GDM1 (cell line): ENCODE results near the gene CACNA2D3.

ENCODE experiments used
- DNase-seq: peaks from one replicate; lab custom pipeline; 2025; lab: John Stamatoyannopoulos, UW

CACNA2D3 gene

GRCh38 chr3:54274607-54275006, 152.3 kb downstream of the CACNA2D3 start:
- no peak for DNase-seq

GRCh38 chr3:54279005-54279583, 156.7 kb downstream of the CACNA2D3 start:
- DNase-seq: no peak

GRCh38 chr3:54283470-54283869, 161.1 kb downstream of the CACNA2D3 start:
- DNase-seq: no peak

GRCh38 chr3:54294214-54294613, 171.9 kb downstream of the CACNA2D3 start:
- no peak for DNase-seq

- no peak for DNase-seq
These were observed 174.2 kb downstream of the CACNA2D3 start for GRCh38 chr3:54296531-54296930.

GRCh38 chr3:54299169-54299935, 177.0 kb downstream of the CACNA2D3 start:
- DNase-seq: no peak

GRCh38 chr3:54303517-54304375, 181.4 kb downstream of the CACNA2D3 start:
- DNase-seq: no peak

GRCh38 chr3:54304877-54305276, 182.5 kb downstream of the CACNA2D3 start:
- DNase-seq: no peak

GRCh38 chr3:54305409-54306099, 183.2 kb downstream of the CACNA2D3 start:
- no peak for DNase-seq

- no peak for DNase-seq
These were observed 185.3 kb downstream of the CACNA2D3 start for GRCh38 chr3:54307566-54308180.

GRCh38 chr3:54309601-54310000, 187.2 kb downstream of the CACNA2D3 start:
- DNase-seq: no peak

- DNase-seq: no peak
These were observed 188.9 kb downstream of the CACNA2D3 start for GRCh38 chr3:54311211-54311747.

- DNase-seq: no peak
These were observed 190.0 kb downstream of the CACNA2D3 start for GRCh38 chr3:54312156-54312899.

GRCh38 chr3:54313418-54313817, 191.1 kb downstream of the CACNA2D3 start:
- DNase-seq: no peak

GRCh38 chr3:54321520-54321919, 199.2 kb downstream of the CACNA2D3 start:
- no peak for DNase-seq

GRCh38 chr3:54322354-54322753, 200.0 kb downstream of the CACNA2D3 start:
- no peak for DNase-seq

GRCh38 chr3:54324103-54324502, 201.8 kb downstream of the CACNA2D3 start:
- DNase-seq: no peak

GRCh38 chr3:54326951-54327350, 204.6 kb downstream of the CACNA2D3 start:
- no peak for DNase-seq

- DNase-seq: no peak
These were observed 209.0 kb downstream of the CACNA2D3 start for GRCh38 chr3:54331341-54331740.

- no peak for DNase-seq
These were observed 215.5 kb downstream of the CACNA2D3 start for GRCh38 chr3:54337846-54338245.

- DNase-seq: no peak
These were observed 217.3 kb downstream of the CACNA2D3 start for GRCh38 chr3:54339608-54340007.
